ENCODE measurements around the gene LAMB1. TPM values are rescaled to one million over a fixed set of nuclear protein-coding genes. Genes with fewer than 3 reads are reported as not detected.

LAMB1 gene
- total RNA-seq, 1 donor from 2014 or later, result not detected

DNA sequence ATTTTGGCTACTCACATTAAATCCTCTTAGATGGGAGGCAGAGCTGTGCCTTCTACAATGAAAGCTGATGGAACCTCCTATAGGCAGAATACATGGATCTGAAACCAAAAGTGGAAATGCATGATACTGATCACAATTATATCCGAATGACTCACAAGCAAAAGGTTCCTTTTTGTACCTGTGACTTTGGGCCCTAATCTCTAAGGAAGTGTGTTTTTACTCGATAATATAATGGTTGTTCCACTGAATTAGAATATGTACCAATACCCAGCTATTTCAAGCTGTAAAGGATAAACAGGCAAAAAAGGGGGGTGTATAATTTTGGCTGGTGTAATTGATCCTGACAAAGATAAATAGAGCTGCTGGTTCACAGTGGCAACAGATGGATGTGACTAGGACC, 17.6 kb upstream of the LAMB1 start:
- TF ChIP-seq, protein P1, sequence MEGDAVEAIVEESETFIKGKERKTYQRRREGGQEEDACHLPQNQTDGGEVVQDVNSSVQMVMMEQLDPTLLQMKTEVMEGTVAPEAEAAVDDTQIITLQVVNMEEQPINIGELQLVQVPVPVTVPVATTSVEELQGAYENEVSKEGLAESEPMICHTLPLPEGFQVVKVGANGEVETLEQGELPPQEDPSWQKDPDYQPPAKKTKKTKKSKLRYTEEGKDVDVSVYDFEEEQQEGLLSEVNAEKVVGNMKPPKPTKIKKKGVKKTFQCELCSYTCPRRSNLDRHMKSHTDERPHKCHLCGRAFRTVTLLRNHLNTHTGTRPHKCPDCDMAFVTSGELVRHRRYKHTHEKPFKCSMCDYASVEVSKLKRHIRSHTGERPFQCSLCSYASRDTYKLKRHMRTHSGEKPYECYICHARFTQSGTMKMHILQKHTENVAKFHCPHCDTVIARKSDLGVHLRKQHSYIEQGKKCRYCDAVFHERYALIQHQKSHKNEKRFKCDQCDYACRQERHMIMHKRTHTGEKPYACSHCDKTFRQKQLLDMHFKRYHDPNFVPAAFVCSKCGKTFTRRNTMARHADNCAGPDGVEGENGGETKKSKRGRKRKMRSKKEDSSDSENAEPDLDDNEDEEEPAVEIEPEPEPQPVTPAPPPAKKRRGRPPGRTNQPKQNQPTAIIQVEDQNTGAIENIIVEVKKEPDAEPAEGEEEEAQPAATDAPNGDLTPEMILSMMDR (IDR thresholded peaks at IDR 0.05), result no peak
- Mint-ChIP-seq H3K36me3 (ENCODE audit: low read depth) (no peaks in the 10 kb centered on the region), H3K27me3 (peaks cover 20% of the 10 kb centered on the region), H3K9me3 (no peaks in the 10 kb centered on the region), H3K27ac (no peak overlapping the region), H3K4me3 (no peak overlapping the region), H3K4me1 (no peaks in the 10 kb centered on the region)
- ChIA-PET CTCF (no interaction called here), POLR2A (no interaction called here)
- ATAC-seq (ENCODE audit: low read depth), result no peak
- intact Hi-C loops (cut with micrococcal nuclease), result no loop called here
- DNase-seq, result no peak

DNA sequence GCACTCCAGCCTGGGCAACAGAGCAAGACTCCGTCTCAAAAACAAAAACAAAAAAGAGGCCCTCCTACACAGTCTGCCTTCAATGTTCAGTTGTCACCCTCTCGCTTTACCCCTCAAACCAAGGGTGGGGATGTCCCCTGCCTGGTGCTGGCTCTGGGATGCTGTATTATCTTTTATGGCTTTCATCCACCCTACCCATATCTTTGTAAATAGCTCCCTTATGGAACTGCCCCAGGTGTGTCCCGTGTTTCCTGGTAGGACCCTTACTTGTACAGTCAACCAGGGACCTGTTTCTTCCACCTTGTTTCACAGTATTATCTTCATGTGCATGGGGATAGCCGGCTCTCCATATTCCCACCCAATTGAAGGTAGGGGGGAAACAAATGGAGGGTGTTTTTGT, 15.7 kb upstream of the LAMB1 start:
- Mint-ChIP-seq H3K36me3 (ENCODE audit: low read depth) (no peaks in the 10 kb centered on the region), H3K27ac (no peak overlapping the region), H3K27me3 (peaks cover 17% of the 10 kb centered on the region), H3K4me1 (no peaks in the 10 kb centered on the region), H3K4me3 (no peak overlapping the region), H3K9me3 (no peaks in the 10 kb centered on the region)
- TF ChIP-seq, protein P1 (IDR thresholded peaks at IDR 0.05), result no peak
- no peak for ATAC-seq (ENCODE audit: low read depth)
- CTCF ChIA-PET, result interaction anchor here (0.6 kb wide), 1 partner anchor 1792 kb away, joined by 4 read pairs; no protein-coding TSS in a partner anchor
- intact Hi-C loops (cut with micrococcal nuclease), result no loop called here
- no peak for DNase-seq
- POLR2A ChIA-PET, result no interaction called here

DNA sequence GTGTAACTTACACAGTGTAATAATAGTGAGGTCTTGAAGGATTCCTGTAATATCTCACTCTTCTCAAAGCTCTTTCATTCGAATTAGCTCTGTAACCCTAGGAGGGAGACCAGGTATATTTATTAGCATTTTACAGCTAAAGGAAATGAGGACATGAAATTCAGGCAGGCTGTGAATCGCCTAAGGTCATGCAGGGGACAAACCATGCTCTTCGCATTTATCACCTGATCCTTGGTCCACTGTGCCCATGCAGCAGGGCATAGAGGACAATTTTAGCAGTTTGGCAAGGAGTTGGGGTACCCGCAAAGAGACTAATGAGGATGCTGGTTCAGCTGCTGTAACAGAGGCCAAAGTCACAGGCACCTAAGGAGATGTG, 14.8 kb upstream of the LAMB1 start:
- peaks cover 14% of the 10 kb centered on the region for H3K27me3 Mint-ChIP-seq
- no peak overlapping the region for H3K4me3 Mint-ChIP-seq
- TF ChIP-seq, protein P1 (IDR thresholded peaks at IDR 0.05), result no peak
- H3K36me3 Mint-ChIP-seq (ENCODE audit: low read depth), result no peaks in the 10 kb centered on the region
- DNase-seq (no peak), ATAC-seq (ENCODE audit: low read depth) (no peak)
- intact Hi-C loops (cut with micrococcal nuclease), result no loop called here
- no peak overlapping the region for H3K27ac Mint-ChIP-seq
- ChIA-PET CTCF (no interaction called here), POLR2A (no interaction called here)
- no peaks in the 10 kb centered on the region for H3K4me1 Mint-ChIP-seq
- no peaks in the 10 kb centered on the region for H3K9me3 Mint-ChIP-seq

DNA sequence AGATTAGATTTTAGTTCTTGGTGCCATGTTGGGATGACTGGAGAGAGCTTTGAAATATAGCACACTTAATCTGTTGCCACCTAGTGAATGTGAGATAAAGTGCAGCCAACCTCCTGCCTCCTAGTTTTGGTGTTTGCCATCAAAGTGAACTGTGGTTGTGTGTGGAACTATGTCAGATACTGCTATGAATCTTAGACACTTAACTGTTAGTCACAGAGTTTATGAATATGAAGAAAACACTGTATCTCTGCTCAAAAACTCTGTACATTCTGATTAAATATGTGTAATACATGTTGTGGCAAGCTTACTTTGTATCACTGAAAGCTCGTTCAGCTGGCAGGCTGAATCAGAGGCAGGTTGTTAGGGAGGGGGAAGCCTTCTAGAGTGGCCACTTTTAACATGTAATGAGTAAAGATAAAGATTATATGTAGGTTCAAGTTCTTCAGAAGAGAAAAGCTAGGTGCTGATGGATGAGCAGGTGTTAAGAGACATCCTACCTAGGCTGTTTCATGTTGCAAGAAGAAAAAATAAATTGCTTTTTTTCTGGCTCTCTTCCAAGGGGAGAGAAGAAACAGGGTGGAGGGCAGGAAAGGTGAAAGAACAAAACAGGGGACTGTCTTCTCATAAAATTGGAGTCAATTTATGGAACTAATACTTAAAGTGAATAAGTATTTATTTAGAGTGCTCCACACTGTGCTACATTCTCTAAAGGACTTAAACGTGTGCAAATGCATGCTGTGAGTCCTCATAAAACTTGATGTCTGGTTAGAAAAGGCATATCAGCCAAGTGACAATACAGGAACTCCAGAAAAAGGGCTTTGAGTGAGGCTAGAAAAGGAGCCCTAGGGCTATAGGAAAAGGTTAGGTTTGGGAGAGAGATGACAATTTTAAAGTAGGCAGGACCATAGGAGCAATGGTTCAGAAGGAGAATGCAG, 14.1 kb upstream of the LAMB1 start:
- ATAC-seq (ENCODE audit: low read depth) (no peak), DNase-seq (no peak)
- no peaks in the 10 kb centered on the region for H3K9me3 Mint-ChIP-seq
- intact Hi-C loops (cut with micrococcal nuclease), result no loop called here
- H3K36me3 Mint-ChIP-seq (ENCODE audit: low read depth), result no peaks in the 10 kb centered on the region
- H3K4me1 Mint-ChIP-seq, result no peaks in the 10 kb centered on the region
- no peak overlapping the region for H3K27ac Mint-ChIP-seq
- POLR2A ChIA-PET, result no interaction called here
- no peak overlapping the region for H3K4me3 Mint-ChIP-seq
- H3K27me3 Mint-ChIP-seq, result peaks cover 14% of the 10 kb centered on the region
- TF ChIP-seq, protein P1 (IDR thresholded peaks at IDR 0.05), result no peak
- CTCF ChIA-PET, result no interaction called here

DNA sequence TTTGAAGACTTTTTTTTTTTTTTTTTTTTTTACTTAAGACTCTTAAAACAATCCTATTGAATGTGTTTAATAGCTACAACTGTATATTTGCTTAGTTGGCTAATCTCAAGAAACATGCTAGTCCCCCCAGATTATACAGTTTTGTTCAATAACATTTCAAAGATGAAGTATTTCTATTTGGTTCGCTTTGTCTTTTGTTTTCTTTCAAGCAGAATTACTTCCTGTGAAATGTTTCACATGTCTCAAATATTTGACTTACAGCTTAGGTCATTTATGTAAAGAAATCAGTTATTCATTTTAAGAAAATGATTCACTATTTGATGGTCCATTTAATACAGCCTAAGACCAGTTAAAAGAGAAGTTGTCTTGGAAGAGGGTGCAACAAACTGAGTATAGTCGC, 12.8 kb upstream of the LAMB1 start:
- H3K4me3 Mint-ChIP-seq, result no peak overlapping the region
- no peak overlapping the region for H3K27ac Mint-ChIP-seq
- H3K27me3 Mint-ChIP-seq, result peaks cover 15% of the 10 kb centered on the region
- H3K4me1 Mint-ChIP-seq, result no peaks in the 10 kb centered on the region
- ATAC-seq (ENCODE audit: low read depth) (no peak), DNase-seq (no peak)
- ChIA-PET POLR2A (no interaction called here), CTCF (no interaction called here)
- intact Hi-C loops (cut with micrococcal nuclease), result no loop called here
- no peaks in the 10 kb centered on the region for H3K36me3 Mint-ChIP-seq (ENCODE audit: low read depth)
- no peaks in the 10 kb centered on the region for H3K9me3 Mint-ChIP-seq
- TF ChIP-seq, protein P1 (IDR thresholded peaks at IDR 0.05), result no peak
